GM12878 (cell line): ENCODE data around the gene ALG2. TPM values are rescaled to one million over a fixed set of nuclear protein-coding genes. Genes with fewer than 3 reads are reported as not detected.
A peak's percentile ranks its signal among the peaks of the same experiment; 100 is the strongest.

Source experiments
- ATAC-seq: fragments of 200-7000 bp; cut with Tn5 transposase; 3 replicates; pipeline ENCODE4 v1.9.1; 2020; ENCODE audit warnings: mild to moderate bottlenecking, moderate library complexity
- BruUV-seq: library from RNA; stranded (reverse); fragments of 400-500 nt; replicated peaks from 2 replicates; lab custom pipeline; 2021; lab: Mats Ljungman, UMichigan
- CTCF ChIA-PET: fragments of 300-600 bp; sonication (Branson Sonifier 250); formaldehyde crosslinking; extraction: SDS; loops from one replicate; lab custom pipeline; 2021; ENCODE audit warnings: inconsistent platforms; lab: Yijun Ruan, JAX
- POLR2A ChIA-PET: fragments of 350-600 bp; formaldehyde crosslinking; extraction: SDS; loops from one replicate; lab custom pipeline; 2021; ENCODE audit warnings: inconsistent platforms; lab: Charles Lee
- RAD21 ChIA-PET: fragments of 300-600 bp; sonication (Branson Sonifier 250); formaldehyde crosslinking; loops from one replicate; lab custom pipeline; 2023; ENCODE audit warnings: antibody characterized with exemption; ENCODE audit not compliant: unreplicated experiment; lab: Charles Lee
- SMC1A ChIA-PET: fragments of 300-600 bp; sonication (Branson Sonifier 250); formaldehyde crosslinking; loops from one replicate; lab custom pipeline; 2023; ENCODE audit not compliant: unreplicated experiment, uncharacterized antibody; lab: Charles Lee
- DNase-seq: peaks from one replicate; pipeline ENCODE4 v3.0.0-alpha.2; 2011; ENCODE audit warnings: low read depth, low spot score
- FAIRE-seq: peaks from 3 replicates; lab custom pipeline; 2011; peaks lifted over from hg19 to GRCh38; lab: Jason Lieb, UNC
- H2AFZ ChIP-seq: 2 replicates; pipeline ENCODE4 v1.6.0; 2011; ENCODE audit warnings: low read depth, low read length, control low read depth; ENCODE audit not compliant: control insufficient read depth
- H3K27ac ChIP-seq: 2 replicates; pipeline ENCODE4 v1.5.1; 2011; ENCODE audit warnings: control low read depth; ENCODE audit not compliant: control insufficient read depth, insufficient read depth
- H3K27me3 ChIP-seq, 2 experiments: replicated peaks in 1 of 2; 2 replicates each; pipeline versions ENCODE4 v1.6.0 to v1.6.1; 2011; ENCODE audit warnings: low read length in 1 of 2; ENCODE audit not compliant: control insufficient read depth in 2 of 2, insufficient read depth in 2 of 2
- H3K36me3 ChIP-seq, 2 experiments: 2 replicates each; pipeline ENCODE4 v1.5.1; 2011; ENCODE audit warnings: low read length in 1 of 2; ENCODE audit not compliant: control insufficient read depth in 2 of 2, insufficient read depth in 2 of 2
- H3K4me1 ChIP-seq: 2 replicates; pipeline ENCODE4 v1.6.1; 2011; ENCODE audit warnings: mild to moderate bottlenecking, low read length, moderate library complexity, mixed read lengths; ENCODE audit not compliant: control insufficient read depth, insufficient read depth
- H3K4me2 ChIP-seq: 2 replicates; pipeline ENCODE4 v1.6.0; 2011; ENCODE audit warnings: control low read depth; ENCODE audit not compliant: control insufficient read depth, insufficient read depth
- H3K4me3 ChIP-seq: fragments of 200-600 bp; sonication (generic); 2 replicates; pipeline ENCODE4 v1.5.1; 2016
- H3K79me2 ChIP-seq: 2 replicates; pipeline ENCODE4 v1.6.0; 2011; ENCODE audit warnings: low read length; ENCODE audit not compliant: control insufficient read depth, insufficient read depth
- H3K9ac ChIP-seq: 2 replicates; pipeline ENCODE4 v1.8.0; 2011; ENCODE audit warnings: low read length, control low read depth, mixed read lengths; ENCODE audit not compliant: control insufficient read depth, insufficient read depth
- H3K9me3 ChIP-seq: replicated peaks from 3 replicates; pipeline ENCODE4 v1.5.1; 2011; ENCODE audit warnings: mild to moderate bottlenecking, low read length; ENCODE audit not compliant: control insufficient read depth, insufficient read depth
- H4K20me1 ChIP-seq: 2 replicates; pipeline ENCODE4 v1.6.0; 2011; ENCODE audit not compliant: control insufficient read depth, insufficient read depth
- BHLHE40 ChIP-seq, 2 experiments: fragments of 450-650 bp in 1 of 2; IDR thresholded peaks; 2 replicates each; pipeline ENCODE4 v1.6.1; 2011 to 2017; ENCODE audit warnings: low read depth in 2 of 2, borderline replicate concordance in 1 of 2, improper control_type of control experiment in 1 of 2, low read length in 1 of 2, mild to moderate bottlenecking in 1 of 2
- BMI1 ChIP-seq: fragments of 450-650 bp; IDR thresholded peaks from 2 replicates; pipeline ENCODE4 v1.6.1; 2016; ENCODE audit warnings: mild to moderate bottlenecking, moderate library complexity, borderline replicate concordance
- FOXK2 ChIP-seq: fragments of 450-650 bp; IDR thresholded peaks from 2 replicates; pipeline ENCODE4 v1.6.1; 2017; ENCODE audit warnings: mild to moderate bottlenecking, moderate library complexity
- GATAD2B ChIP-seq: fragments of 450-650 bp; conservative IDR thresholded peaks from 2 replicates; pipeline ENCODE4 v1.6.1; 2017; ENCODE audit warnings: low read depth, mild to moderate bottlenecking, moderate library complexity
- HDAC2 ChIP-seq: fragments of 200-600 bp; sonication (generic); IDR thresholded peaks from 2 replicates; pipeline ENCODE4 v1.6.1; 2017
- IKZF1 ChIP-seq: fragments of 450-650 bp; conservative IDR thresholded peaks from 2 replicates; pipeline ENCODE4 v1.6.1; 2017; ENCODE audit warnings: antibody characterized with exemption, mild to moderate bottlenecking
- KAT2A ChIP-seq: conservative IDR thresholded peaks from 2 replicates; pipeline ENCODE4 v1.6.1; 2011; ENCODE audit warnings: low read depth, low read length; ENCODE audit not compliant: control insufficient read depth
- NKRF ChIP-seq: fragments of 450-650 bp; conservative IDR thresholded peaks from 2 replicates; pipeline ENCODE4 v1.6.1; 2017; ENCODE audit warnings: mild to moderate bottlenecking, moderate library complexity
- PAX5 ChIP-seq: IDR thresholded peaks from 2 replicates; pipeline ENCODE4 v1.6.1; 2011; ENCODE audit warnings: low read depth, low read length, borderline replicate concordance
- PKNOX1 ChIP-seq: fragments of 450-650 bp; IDR thresholded peaks from 2 replicates; pipeline ENCODE4 v1.6.1; 2016; ENCODE audit warnings: mild to moderate bottlenecking
- RELB ChIP-seq: fragments of 450-650 bp; IDR thresholded peaks from 2 replicates; pipeline ENCODE4 v1.6.1; 2017; ENCODE audit warnings: low read depth, mild to moderate bottlenecking, moderate library complexity
- RFX5 ChIP-seq: IDR thresholded peaks from 2 replicates; pipeline ENCODE4 v1.6.1; 2011; ENCODE audit warnings: low read depth, low read length, improper control_type of control experiment
- SMAD5 ChIP-seq: IDR thresholded peaks from 2 replicates; pipeline ENCODE4 v1.6.1; 2016; ENCODE audit warnings: antibody characterized with exemption, low read depth
- SMARCA5 ChIP-seq: fragments of 450-650 bp; IDR thresholded peaks from 2 replicates; pipeline ENCODE4 v1.6.1; 2017; ENCODE audit warnings: mild to moderate bottlenecking
- TCF12 ChIP-seq: IDR thresholded peaks from 2 replicates; pipeline ENCODE4 v1.6.1; 2011; ENCODE audit warnings: low read depth, mild to moderate bottlenecking, low read length
- YBX1 ChIP-seq: fragments of 450-650 bp; IDR thresholded peaks from 2 replicates; pipeline ENCODE4 v1.6.1; 2016; ENCODE audit warnings: antibody characterized with exemption
- WGBS: methylation state at CpG from one replicate; pipeline ENCODE4 v1.1.6; 2016; ENCODE audit warnings: low lambda C conversion rate; ENCODE audit not compliant: insufficient replicate concordance, insufficient coverage; ENCODE audit errors: missing lambda C conversion rate; 5-methylcytosine and 5-hydroxymethylcytosine counted together
- in situ Hi-C: fragments of 300-500 bp; cut with MboI; formaldehyde crosslinking; loops from 9 replicates; pipeline ENCODE4 v1.14.3; 2018; ENCODE audit warnings: mixed read lengths
- intact Hi-C: fragments of 100-400 bp; cut with micrococcal nuclease; formaldehyde crosslinking; loops from one replicate; pipeline ENCODE4 v1.14.2; 2022; ENCODE audit not compliant: unreplicated experiment
- polyA plus RNA-seq, 11 experiments: library from polyadenylated mRNA; depleted of rRNA in 4 of 11; unstranded in 6 of 11; stranded (reverse) in 5 of 11; fragments of >200 nt; fragmentation: Nextera tagmentation in 4 of 11; fragmentation: Illumina TruSeq in 1 of 11; extraction: Ambion mirVana in 4 of 11; extraction: Trizol in 1 of 11; gene quantifications; 1 replicate in 1 of 11; 2 replicates in 10 of 11; pipeline versions ENCODE4 v1.2.1 to v1.2.3, GENCODE V29; 2011 to 2016; ENCODE audit warnings: inconsistent platforms in 2 of 11, missing spikeins in 2 of 11, low read depth in 1 of 11
- total RNA-seq, 4 experiments: library from RNA; depleted of rRNA in 3 of 4; stranded (reverse); fragments of >200 nt in 3 of 4; fragmentation: Illumina TruSeq in 1 of 4; extraction: Trizol in 1 of 4; gene quantifications; 2 replicates each; pipeline versions ENCODE4 v1.2.1 to v1.2.3, GENCODE V29; 2013 to 2021

ALG2 gene
- total and polyA plus RNA-seq, 10 of the 15 experiments (the other 5 are each of a cell fraction or from before 2014, with no cell fraction given): 8.8 to 52.5 (median 38.6) TPM

GRCh38 chr9:99261923-99262322 lies 40.2 kb upstream of the ALG2 start (continued):
- TF ChIP-seq PKNOX1: no peak
- no peak for TF ChIP-seq RFX5
- no peak for TF ChIP-seq IKZF1
- TF ChIP-seq BMI1: no peak
- TF ChIP-seq YBX1: no peak
- TF ChIP-seq SMAD5: no peak

GRCh38 chr9:99259231-99259918 lies 37.6 kb upstream of the ALG2 start:
- H3K4me3 ChIP-seq: no peak overlapping the region
- peak overlapping the region; percentile 61 for H2AFZ ChIP-seq
- H3K4me2 ChIP-seq: peak overlapping the region; percentile 66
- peak overlapping the region; percentile 45 for H3K27ac ChIP-seq
- no peaks in the 10 kb centered on the region for H4K20me1 ChIP-seq
- whole genome bisulfite sequencing: 21% methylated on average over 27 of the region's 27 CpGs
- H3K9ac ChIP-seq: peak overlapping the region; percentile 41; the same call in 1 of the 2 replicates
- ChIA-PET CTCF (interaction anchor here (1.1 to 4.7 kb wide), 5 partner anchors 9 to 96 kb away, joined by 3 to 55 read pairs (median 8); no protein-coding TSS in a partner anchor), POLR2A (interaction anchor here (0.6 to 2.3 kb wide), 3 partner anchors 14 to 27 kb away, joined by 3 to 8 read pairs (median 4); no protein-coding TSS in a partner anchor), RAD21 (interaction anchor here (0.6 to 2.3 kb wide), 4 partner anchors 25 to 158 kb away, joined by 3 to 19 read pairs (median 6); no protein-coding TSS in a partner anchor), SMC1A (interaction anchor here (0.5 to 5.1 kb wide), 9 partner anchors 12 to 193 kb away, joined by 3 to 43 read pairs (median 4); partner anchors contain the start of gene SEC61B)
- intact Hi-C loops: loop anchor here (10.0 kb wide), 1 partner anchor 955 kb away; no protein-coding TSS in a partner anchor
- H3K4me1 ChIP-seq: peaks cover 30% of the 10 kb centered on the region
- no peaks in the 10 kb centered on the region for H3K79me2 ChIP-seq
- DNase-seq: no peak
- no peak for ATAC-seq
- H3K9me3 ChIP-seq: no peaks in the 10 kb centered on the region
- no peaks in the 10 kb centered on the region for H3K27me3 ChIP-seq
- no peak for FAIRE-seq
- in situ Hi-C loops: no loop called here
- H3K36me3 ChIP-seq: no peaks in the 10 kb centered on the region
- BruUV-seq: no TSS peak
- TF ChIP-seq SMARCA5: no peak
- TF ChIP-seq HDAC2: no peak
- TF ChIP-seq NKRF: no peak
- TF ChIP-seq FOXK2: no peak
- no peak for TF ChIP-seq RELB
- TF ChIP-seq KAT2A: no peak
- TF ChIP-seq GATAD2B: no peak
- TF ChIP-seq SMAD5: no peak
- no peak for TF ChIP-seq BHLHE40 (IDR thresholded peaks at IDR 0.05; ENCODE audit: borderline replicate concordance in 1 of 2, low read depth in 2 of 2, low read length in 1 of 2)
- TF ChIP-seq PAX5: no peak
- TF ChIP-seq TCF12: no peak
